ENCODE data around the gene KANSL1.

DNA sequence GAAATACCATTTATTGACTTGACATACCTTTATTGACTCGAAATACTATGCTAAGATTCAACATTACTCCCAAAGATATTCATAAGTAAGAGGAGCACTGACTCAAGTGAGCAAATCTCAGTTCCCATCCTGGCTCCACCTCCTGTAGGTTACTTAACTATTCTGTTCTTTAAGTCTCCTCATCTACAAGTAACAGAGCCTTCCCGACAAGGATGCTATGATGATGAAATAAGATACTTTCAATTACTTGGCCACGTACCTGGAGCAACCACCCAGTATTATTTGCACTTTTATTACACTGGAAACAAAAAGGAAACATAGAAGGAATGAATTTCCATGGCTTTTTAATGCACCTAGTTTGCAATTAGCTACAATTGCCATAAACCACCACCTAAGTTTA is 16.3 kb downstream of the KANSL1 start:
- TF ChIP-seq, protein P1, sequence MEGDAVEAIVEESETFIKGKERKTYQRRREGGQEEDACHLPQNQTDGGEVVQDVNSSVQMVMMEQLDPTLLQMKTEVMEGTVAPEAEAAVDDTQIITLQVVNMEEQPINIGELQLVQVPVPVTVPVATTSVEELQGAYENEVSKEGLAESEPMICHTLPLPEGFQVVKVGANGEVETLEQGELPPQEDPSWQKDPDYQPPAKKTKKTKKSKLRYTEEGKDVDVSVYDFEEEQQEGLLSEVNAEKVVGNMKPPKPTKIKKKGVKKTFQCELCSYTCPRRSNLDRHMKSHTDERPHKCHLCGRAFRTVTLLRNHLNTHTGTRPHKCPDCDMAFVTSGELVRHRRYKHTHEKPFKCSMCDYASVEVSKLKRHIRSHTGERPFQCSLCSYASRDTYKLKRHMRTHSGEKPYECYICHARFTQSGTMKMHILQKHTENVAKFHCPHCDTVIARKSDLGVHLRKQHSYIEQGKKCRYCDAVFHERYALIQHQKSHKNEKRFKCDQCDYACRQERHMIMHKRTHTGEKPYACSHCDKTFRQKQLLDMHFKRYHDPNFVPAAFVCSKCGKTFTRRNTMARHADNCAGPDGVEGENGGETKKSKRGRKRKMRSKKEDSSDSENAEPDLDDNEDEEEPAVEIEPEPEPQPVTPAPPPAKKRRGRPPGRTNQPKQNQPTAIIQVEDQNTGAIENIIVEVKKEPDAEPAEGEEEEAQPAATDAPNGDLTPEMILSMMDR (IDR thresholded peaks at IDR 0.05), result no peak
- TF ChIP-seq EZH2phosphoT487 (IDR thresholded peaks at IDR 0.05; ENCODE audit: borderline replicate concordance, low read depth) (no peak), TCF12 (IDR thresholded peaks at IDR 0.05) (no peak)
